Vagina (tissue), 2 donors: Measurements from ENCODE around the gene USP53. TPM values are rescaled to one million over a fixed set of nuclear protein-coding genes. Genes with fewer than 3 reads are reported as not detected.

Source experiments
- DNase-seq, 2 donors: peaks; one replicate each; pipeline ENCODE4 v3.0.0-alpha.2; 2017; ENCODE audit errors: extremely low spot score in 2 of 2
- H3K27ac ChIP-seq: fragments of 200-600 bp; sonication (generic); one replicate; pipeline ENCODE4 v1.5.1; 2019
- H3K27me3 ChIP-seq: fragments of 200-600 bp; sonication (generic); one replicate; pipeline ENCODE4 v1.5.1; 2019
- H3K36me3 ChIP-seq, 2 donors: fragments of 200-600 bp; sonication (generic); one replicate each; pipeline ENCODE4 v1.5.1; 2017 to 2019
- H3K4me1 ChIP-seq: fragments of 200-600 bp; sonication (generic); one replicate; pipeline ENCODE4 v1.5.1; 2019
- H3K4me3 ChIP-seq, 2 donors: fragments of 200-600 bp; sonication (generic); 1 replicate in 1 of 2; 2 replicates in 1 of 2; pipeline ENCODE4 v1.5.1; 2016 to 2019
- H3K9me3 ChIP-seq: fragments of 200-600 bp; sonication (generic); one replicate; pipeline ENCODE4 v1.5.1; 2019
- CTCF ChIP-seq, 3 experiments: fragments of 450-650 bp in 2 of 3; fragments of 200-600 bp in 1 of 3; sonication (generic) in 1 of 3; IDR thresholded peaks; one replicate each; pipeline ENCODE4 v1.5.1; 2017 to 2019; ENCODE audit warnings: antibody characterized with exemption in 3 of 3, mild to moderate bottlenecking in 2 of 3, moderate library complexity in 2 of 3
- POLR2A ChIP-seq, 2 donors: fragments of 450-650 bp; IDR thresholded peaks; one replicate each; pipeline ENCODE4 v1.6.1; 2017; ENCODE audit warnings: antibody characterized with exemption in 2 of 2, mild to moderate bottlenecking in 2 of 2, moderate library complexity in 2 of 2
- POLR2AphosphoS5 ChIP-seq, 2 donors: sonication (generic); formaldehyde crosslinking; IDR thresholded peaks; one replicate each; pipeline ENCODE4 v1.9.0; 2017; ENCODE audit warnings: antibody characterized with exemption in 2 of 2, mild to moderate bottlenecking in 2 of 2, low read depth in 1 of 2; ENCODE audit not compliant: insufficient read depth in 1 of 2
- intact Hi-C: fragments of 100-400 bp; cut with DNase I; formaldehyde crosslinking; loops from one replicate; pipeline ENCODE4 v1.15.1; 2023
- total RNA-seq: library from RNA; depleted of rRNA; stranded (reverse); fragments of >200 nt; gene quantifications from one replicate; pipeline ENCODE4 v1.2.3, GENCODE V29; 2016

The USP53 gene
- total RNA-seq, 1 donor from 2014 or later: 53.5 TPM

DNA sequence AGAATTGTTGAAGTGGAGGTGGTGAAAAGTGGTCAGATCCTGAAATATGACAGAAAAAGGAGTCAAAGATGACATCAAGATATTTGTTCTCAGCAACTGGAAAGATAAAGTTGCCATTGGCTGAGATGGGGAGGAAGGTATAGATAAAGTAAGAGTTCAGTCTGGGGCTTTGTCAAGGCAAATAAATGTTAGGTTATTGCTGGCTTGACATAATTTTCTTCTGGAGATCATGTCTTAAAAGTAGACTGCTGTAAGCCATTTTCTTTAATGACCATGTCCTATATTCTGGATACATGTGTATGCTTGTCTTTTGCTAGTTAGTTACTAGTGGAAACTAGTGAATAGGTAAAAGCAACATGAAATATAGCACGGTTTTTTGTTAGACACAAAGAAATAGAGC is 5.6 kb downstream of the USP53 start:
- Histone ChIP-seq H3K27ac (no peak overlapping the region), H3K9me3 (no peaks in the 10 kb centered on the region), H3K4me1 (peaks cover 5% of the 10 kb centered on the region), H3K36me3 (peaks cover 0 to 39% of the 10 kb centered on the region in 2 donors), H3K27me3 (no peaks in the 10 kb centered on the region), H3K4me3 (no peak overlapping the region)
- DNase-seq: no peak
- intact Hi-C loops: loop anchor here (10.0 kb wide), 3 partner anchors 67 to 173 kb away; no protein-coding TSS in a partner anchor
- TF ChIP-seq POLR2AphosphoS5 (IDR thresholded peaks at IDR 0.05; ENCODE audit: insufficient read depth in 1 of 2, low read depth in 1 of 2): no peak
- TF ChIP-seq CTCF (IDR thresholded peaks at IDR 0.05): no peak
- no peak for TF ChIP-seq POLR2A (IDR thresholded peaks at IDR 0.05)

DNA sequence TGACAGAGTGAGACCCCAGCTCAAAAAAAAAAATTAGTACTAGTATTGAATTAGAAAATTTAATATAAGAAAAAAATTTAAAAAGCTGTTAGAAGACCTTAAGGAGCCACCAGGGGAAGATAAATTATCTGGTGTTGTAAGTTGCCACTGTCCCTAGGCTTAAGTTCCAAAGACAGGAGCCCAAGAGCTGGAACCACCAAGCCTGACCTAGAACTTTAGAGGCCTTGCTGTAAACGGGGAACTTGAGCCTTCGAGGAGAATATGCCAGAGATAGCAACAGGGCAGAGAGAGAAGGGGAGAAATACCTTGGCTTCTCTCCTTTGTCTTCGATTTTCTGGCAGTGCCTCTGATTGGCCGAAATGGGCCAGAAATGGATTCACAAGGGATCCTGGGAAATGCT is 8.9 kb downstream of the USP53 start:
- Histone ChIP-seq H3K27me3 (no peaks in the 10 kb centered on the region), H3K36me3 (peaks cover 0 to 39% of the 10 kb centered on the region in 2 donors), H3K9me3 (peaks cover 5% of the 10 kb centered on the region), H3K4me1 (no peaks in the 10 kb centered on the region), H3K4me3 (no peak overlapping the region), H3K27ac (no peak overlapping the region)
- no peak for DNase-seq
- intact Hi-C loops: no loop called here
- no peak for TF ChIP-seq POLR2AphosphoS5 (IDR thresholded peaks at IDR 0.05; ENCODE audit: insufficient read depth in 1 of 2, low read depth in 1 of 2)
- no peak for TF ChIP-seq CTCF (IDR thresholded peaks at IDR 0.05)
- no peak for TF ChIP-seq POLR2A (IDR thresholded peaks at IDR 0.05)

DNA sequence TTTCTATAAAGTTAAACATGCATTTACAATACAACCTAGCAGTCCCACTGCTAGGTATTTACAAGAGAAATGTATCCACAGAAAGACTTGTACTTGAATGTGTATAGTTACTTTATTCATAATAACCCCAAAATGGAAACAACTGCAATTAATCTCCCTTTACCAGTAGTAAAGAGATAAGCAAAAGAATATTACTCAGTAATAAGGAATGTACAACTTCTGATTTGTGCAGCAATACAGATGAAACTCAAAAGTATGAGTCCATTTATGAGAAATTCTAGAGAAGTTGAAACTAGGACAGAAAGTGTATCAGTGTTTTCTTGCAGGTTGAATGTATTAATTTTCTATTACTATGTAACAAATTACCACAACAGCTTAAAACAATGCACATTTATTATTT is 15.2 kb downstream of the USP53 start:
- no peaks in the 10 kb centered on the region for H3K4me1 ChIP-seq
- H3K36me3 ChIP-seq: peaks cover 0 to 5% of the 10 kb centered on the region in 2 donors
- no peak overlapping the region for H3K27ac ChIP-seq
- H3K9me3 ChIP-seq: peaks cover 5% of the 10 kb centered on the region
- no peak overlapping the region for H3K4me3 ChIP-seq
- no peak for DNase-seq
- intact Hi-C loops: no loop called here
- no peaks in the 10 kb centered on the region for H3K27me3 ChIP-seq
- no peak for TF ChIP-seq POLR2AphosphoS5 (IDR thresholded peaks at IDR 0.05; ENCODE audit: insufficient read depth in 1 of 2, low read depth in 1 of 2)
- TF ChIP-seq CTCF (IDR thresholded peaks at IDR 0.05): no peak
- no peak for TF ChIP-seq POLR2A (IDR thresholded peaks at IDR 0.05)

DNA sequence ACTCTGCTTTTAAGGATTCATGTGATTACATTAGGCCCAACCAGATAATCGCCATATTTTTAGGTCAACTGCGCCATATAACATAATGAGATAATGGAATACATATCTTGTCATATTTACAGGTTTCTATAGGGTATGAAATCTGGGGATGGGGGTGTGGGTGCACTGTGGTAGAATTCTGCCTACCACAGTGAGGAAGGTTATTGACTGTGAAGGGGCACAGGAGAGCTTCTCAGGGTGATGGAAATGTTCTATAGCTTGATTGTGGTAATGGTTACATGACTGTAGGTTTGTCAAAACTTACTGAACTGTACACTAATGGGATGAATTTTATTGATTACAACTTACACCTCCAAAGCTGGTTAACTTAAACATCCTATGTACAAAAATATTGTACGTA is 15.9 kb downstream of the USP53 start:
- no peak for TF ChIP-seq CTCF (IDR thresholded peaks at IDR 0.05)
- H3K27me3 ChIP-seq: no peaks in the 10 kb centered on the region
- H3K9me3 ChIP-seq: peaks cover 5% of the 10 kb centered on the region
- H3K4me1 ChIP-seq: peaks cover under 1% of the 10 kb centered on the region
- H3K27ac ChIP-seq: no peak overlapping the region
- intact Hi-C loops: no loop called here
- no peaks in the 10 kb centered on the region for H3K36me3 ChIP-seq
- H3K4me3 ChIP-seq: no peak overlapping the region
- no peak for DNase-seq

- Histone ChIP-seq H3K4me1 (peaks cover 9% of the 10 kb centered on the region), H3K9me3 (peaks cover under 1% of the 10 kb centered on the region), H3K36me3 (no peaks in the 10 kb centered on the region), H3K27ac (no peak overlapping the region), H3K4me3 (no peak overlapping the region), H3K27me3 (no peaks in the 10 kb centered on the region)
- DNase-seq: no peak
- no peak for TF ChIP-seq POLR2A (IDR thresholded peaks at IDR 0.05)
- no peak for TF ChIP-seq CTCF (IDR thresholded peaks at IDR 0.05)
- TF ChIP-seq POLR2AphosphoS5 (IDR thresholded peaks at IDR 0.05; ENCODE audit: insufficient read depth in 1 of 2, low read depth in 1 of 2): no peak
- intact Hi-C loops: no loop called here
Measured at GRCh38 chr4:119229908-119230687, 17.6 kb downstream of the USP53 start.
